CD4-positive, alpha-beta T cell (primary cell): ENCODE data around the gene HADHA. TPM values are rescaled to one million over a fixed set of nuclear protein-coding genes. Genes with fewer than 3 reads are reported as not detected.

Experiments used
- ATAC-seq: fragments of 200-7000 bp; cut with Tn5 transposase; one replicate; pipeline ENCODE4 v1.10.0; 2022; ENCODE audit warnings: mild to moderate bottlenecking; ENCODE audit not compliant: poor library complexity
- CTCF ChIA-PET: fragments of 350-600 bp; sonication (Branson Sonifier 250); formaldehyde crosslinking; loops from one replicate; lab custom pipeline; 2021; ENCODE audit warnings: antibody characterized with exemption, inconsistent platforms; lab: Charles Lee
- POLR2A ChIA-PET: fragments of 350-600 bp; sonication (Branson Sonifier 250); formaldehyde crosslinking; loops from one replicate; lab custom pipeline; 2021; ENCODE audit warnings: antibody characterized with exemption, inconsistent platforms; lab: Charles Lee
- DNase-seq, 14 experiments: peaks; one replicate each; pipeline ENCODE4 v3.0.0-alpha.2; 2013 to 2020; ENCODE audit warnings: mixed read lengths in 2 of 14
- H3K27ac ChIP-seq, 2 donors: one replicate each; pipeline versions ENCODE4 v1.5.1 to v1.7.0; 2013; ENCODE audit warnings: low read length in 2 of 2, low read depth in 1 of 2, mild to moderate bottlenecking in 1 of 2
- H3K27me3 ChIP-seq, 2 experiments: 1 replicate in 1 of 2; 2 replicates in 1 of 2; pipeline versions ENCODE4 v1.6.1 to v1.7.0; 2013; ENCODE audit warnings: low read length in 2 of 2, control low read depth in 1 of 2, mild to moderate bottlenecking in 1 of 2, moderate library complexity in 1 of 2; ENCODE audit not compliant: insufficient read depth in 2 of 2, control insufficient read depth in 1 of 2
- H3K36me3 ChIP-seq: one replicate; pipeline ENCODE4 v1.6.1; 2013; ENCODE audit warnings: low read length, control low read depth; ENCODE audit not compliant: insufficient read depth
- H3K4me1 ChIP-seq: one replicate; pipeline ENCODE4 v1.6.1; 2013; ENCODE audit warnings: low read length, control low read depth; ENCODE audit not compliant: insufficient read depth
- H3K4me3 ChIP-seq: one replicate; pipeline ENCODE4 v1.5.1; 2013; ENCODE audit warnings: mild to moderate bottlenecking, low read length, moderate library complexity
- H3K9me3 ChIP-seq, 2 experiments: 1 replicate in 1 of 2; 2 replicates in 1 of 2; pipeline versions ENCODE4 v1.6.1 to v1.7.0; 2013; ENCODE audit warnings: low read length in 2 of 2, mild to moderate bottlenecking in 2 of 2, control low read depth in 1 of 2, moderate library complexity in 1 of 2; ENCODE audit not compliant: control insufficient read depth in 1 of 2, insufficient read depth in 1 of 2
- H3K27ac Mint-ChIP-seq: one replicate; pipeline ENCODE4 v1.8.0; 2020; ENCODE audit warnings: mixed read lengths
- H3K27me3 Mint-ChIP-seq: one replicate; pipeline ENCODE4 v1.8.0; 2021; ENCODE audit warnings: mixed read lengths
- H3K36me3 Mint-ChIP-seq: one replicate; pipeline ENCODE4 v1.8.0; 2021; ENCODE audit warnings: low read depth, mixed read lengths
- H3K4me1 Mint-ChIP-seq: one replicate; pipeline ENCODE4 v1.8.0; 2021; ENCODE audit warnings: low read depth, mixed read lengths
- H3K4me3 Mint-ChIP-seq: one replicate; pipeline ENCODE4 v1.8.0; 2020; ENCODE audit warnings: mild to moderate bottlenecking, mixed read lengths
- H3K9me3 Mint-ChIP-seq: one replicate; pipeline ENCODE4 v1.8.0; 2020; ENCODE audit warnings: mixed read lengths
- CTCF ChIP-seq: fragments of 200-600 bp; IDR thresholded peaks from one replicate; pipeline ENCODE4 v1.8.0; 2022; ENCODE audit warnings: antibody characterized with exemption, mild to moderate bottlenecking
- intact Hi-C, 2 experiments: fragments of 100-400 bp; cut with DNase I in 1 of 2; cut with micrococcal nuclease in 1 of 2; formaldehyde crosslinking; loops; one replicate each; pipeline versions ENCODE4 v1.15.1 to v1.9.0; 2023 to 2025; cut with DNase I, micrococcal nuclease
- total RNA-seq, 174 experiments: library from RNA in 2 of 174; stranded (reverse) in 2 of 174; gene quantifications; one replicate each; pipeline ENCODE4 v1.2.3 and lab custom pipeline; 2021 to 2026

The HADHA gene
- total RNA-seq, 2 experiments from 2014 or later: 72.4 to 73.7 TPM

GRCh38 chr2:26190369-26190768 lies 54.1 kb downstream of the HADHA start:
- intact Hi-C loops: no loop called here
- H3K4me3 Mint-ChIP-seq: no peak overlapping the region
- no peak for TF ChIP-seq CTCF
- ChIA-PET POLR2A (no interaction called here), CTCF (no interaction called here)
- H3K27me3 ChIP-seq: no peaks in the 10 kb centered on the region
- peaks cover 14% of the 10 kb centered on the region for H3K4me1 ChIP-seq
- no peaks in the 10 kb centered on the region for H3K9me3 ChIP-seq
- H3K36me3 Mint-ChIP-seq: peaks cover 54% of the 10 kb centered on the region
- H3K27ac Mint-ChIP-seq: no peak overlapping the region
- no peak for ATAC-seq
- peaks cover 47% of the 10 kb centered on the region for H3K36me3 ChIP-seq
- no peak for DNase-seq
- H3K4me3 ChIP-seq: no peak overlapping the region
- H3K4me1 Mint-ChIP-seq: peaks cover 19% of the 10 kb centered on the region
- no peak overlapping the region for H3K27ac ChIP-seq
- no peaks in the 10 kb centered on the region for H3K9me3 Mint-ChIP-seq
- H3K27me3 Mint-ChIP-seq: no peaks in the 10 kb centered on the region

GRCh38 chr2:26189751-26190150 lies 54.7 kb downstream of the HADHA start:
- Histone ChIP-seq H3K4me3 (no peak overlapping the region), H3K4me1 (peaks cover 18% of the 10 kb centered on the region), H3K9me3 (no peaks in the 10 kb centered on the region), H3K27ac (no peak overlapping the region), H3K27me3 (no peaks in the 10 kb centered on the region), H3K36me3 (peaks cover 41% of the 10 kb centered on the region)
- Mint-ChIP-seq H3K4me3 (no peak overlapping the region), H3K9me3 (no peaks in the 10 kb centered on the region), H3K27ac (peak overlapping the region; percentile 60), H3K27me3 (no peaks in the 10 kb centered on the region), H3K4me1 (peaks cover 21% of the 10 kb centered on the region), H3K36me3 (peaks cover 47% of the 10 kb centered on the region)
- intact Hi-C loops: loop anchor here in 1 of 2 experiments (5.0 to 10.0 kb wide), 4 partner anchors 53 to 1705 kb away; partner anchors contain the start of genes BABAM2, DTNB, HADHA and HADHB
- no peak for TF ChIP-seq CTCF
- POLR2A ChIA-PET: no interaction called here
- DNase-seq (no peak), ATAC-seq (no peak)
- CTCF ChIA-PET: no interaction called here

GRCh38 chr2:26189123-26189522 lies 55.3 kb downstream of the HADHA start:
- no peak for TF ChIP-seq CTCF
- Histone ChIP-seq H3K4me1 (peaks cover 23% of the 10 kb centered on the region), H3K27ac (no peak overlapping the region), H3K9me3 (no peaks in the 10 kb centered on the region), H3K36me3 (peaks cover 34% of the 10 kb centered on the region), H3K27me3 (no peaks in the 10 kb centered on the region), H3K4me3 (no peak overlapping the region)
- H3K4me3 Mint-ChIP-seq: no peak overlapping the region
- H3K27me3 Mint-ChIP-seq: no peaks in the 10 kb centered on the region
- ATAC-seq (no peak), DNase-seq (no peak)
- peaks cover 41% of the 10 kb centered on the region for H3K36me3 Mint-ChIP-seq
- ChIA-PET POLR2A (interaction anchor here (0.8 kb wide), 1 partner anchor 155 kb away, joined by 3 read pairs; the partner anchor contains the start of gene RAB10), CTCF (no interaction called here)
- peak overlapping the region; percentile 60 for H3K27ac Mint-ChIP-seq
- no peaks in the 10 kb centered on the region for H3K9me3 Mint-ChIP-seq
- H3K4me1 Mint-ChIP-seq: peaks cover 21% of the 10 kb centered on the region
- intact Hi-C loops: loop anchor here in 1 of 2 experiments (5.0 to 10.0 kb wide), 4 partner anchors 53 to 1706 kb away; partner anchors contain the start of genes BABAM2, DTNB, HADHA and HADHB
